Common myeloid progenitor, CD34-positive (primary cell): ENCODE results near the gene NEK5.
"Not testable (repeated sequence)": the region's sequence is repeated elsewhere in the genome, so short reads cannot be mapped to it uniquely, and the experiment has no call there.

Experiments used
- CTCF ChIA-PET: fragments of 350-600 bp; sonication (Branson Sonifier 250); formaldehyde crosslinking; loops from one replicate; lab custom pipeline; 2021; ENCODE audit warnings: antibody characterized with exemption; lab: Charles Lee
- POLR2A ChIA-PET: fragments of 350-600 bp; sonication (Branson Sonifier 250); formaldehyde crosslinking; loops from one replicate; lab custom pipeline; 2021; ENCODE audit warnings: antibody characterized with exemption; lab: Charles Lee
- DNase-seq, 3 donors: peaks; one replicate each; pipeline versions ENCODE4 v3.0.0 to v3.0.0-alpha.2; 2013
- H3K27ac ChIP-seq, 2 experiments: 1 replicate in 1 of 2; 2 replicates in 1 of 2; pipeline ENCODE4 v1.7.0; 2013; ENCODE audit warnings: inconsistent platforms in 2 of 2, low read length in 2 of 2, mild to moderate bottlenecking in 2 of 2, low read depth in 1 of 2, moderate library complexity in 1 of 2; ENCODE audit not compliant: severe bottlenecking in 2 of 2, insufficient read depth in 1 of 2, poor library complexity in 1 of 2
- H3K27me3 ChIP-seq, 5 experiments: replicated peaks in 2 of 5; 1 replicate in 3 of 5; 2 replicates in 2 of 5; pipeline versions ENCODE4 v1.6.1 to v1.7.0; 2013; ENCODE audit warnings: low read length in 4 of 5, mild to moderate bottlenecking in 2 of 5, moderate library complexity in 2 of 5, inconsistent platforms in 1 of 5; ENCODE audit not compliant: insufficient read depth in 5 of 5, control insufficient read depth in 4 of 5
- H3K36me3 ChIP-seq, 4 experiments: 1 replicate in 2 of 4; 2 replicates in 2 of 4; pipeline versions ENCODE4 v1.6.1 to v1.7.0; 2013; ENCODE audit warnings: low read length in 3 of 4, control low read depth in 1 of 4, mild to moderate bottlenecking in 1 of 4; ENCODE audit not compliant: control insufficient read depth in 4 of 4, insufficient read depth in 4 of 4
- H3K4me1 ChIP-seq, 4 experiments: 1 replicate in 3 of 4; 2 replicates in 1 of 4; pipeline versions ENCODE4 v1.6.1 to v1.7.1; 2013; ENCODE audit warnings: low read length in 3 of 4, mild to moderate bottlenecking in 3 of 4, control low read depth in 1 of 4, inconsistent platforms in 1 of 4, moderate library complexity in 1 of 4; ENCODE audit not compliant: control insufficient read depth in 4 of 4, insufficient read depth in 4 of 4; ENCODE audit errors: control extremely low read depth in 1 of 4
- H3K4me3 ChIP-seq, 7 experiments: 1 replicate in 4 of 7; 2 replicates in 3 of 7; pipeline versions ENCODE4 v1.5.1 to v1.7.0; 2013; ENCODE audit warnings: mild to moderate bottlenecking in 7 of 7, low read length in 6 of 7, moderate library complexity in 6 of 7, inconsistent platforms in 2 of 7, low read depth in 2 of 7, control low read depth in 1 of 7; ENCODE audit not compliant: insufficient read depth in 4 of 7, control insufficient read depth in 1 of 7; ENCODE audit errors: extremely low read depth in 1 of 7
- H3K9me3 ChIP-seq, 5 experiments: 1 replicate in 4 of 5; 2 replicates in 1 of 5; pipeline versions ENCODE4 v1.6.1 to v1.7.1; 2013; ENCODE audit warnings: low read length in 4 of 5, mild to moderate bottlenecking in 2 of 5, inconsistent platforms in 1 of 5, low read depth in 1 of 5, moderate library complexity in 1 of 5; ENCODE audit not compliant: control insufficient read depth in 4 of 5, insufficient read depth in 2 of 5; ENCODE audit errors: control extremely low read depth in 1 of 5
- WGBS: methylation state at CpG from one replicate; pipeline ENCODE4 v1.1.5; 2013; ENCODE audit not compliant: insufficient coverage; 5-methylcytosine and 5-hydroxymethylcytosine counted together

NEK5 gene

GRCh38 chr13:52091473-52091872 is 37.4 kb downstream of the NEK5 start:
- no peak overlapping the region for H3K4me3 ChIP-seq
- H3K27ac ChIP-seq: no peak overlapping the region
- no peaks in the 10 kb centered on the region for H3K36me3 ChIP-seq
- H3K27me3 ChIP-seq: no peaks in the 10 kb centered on the region
- DNase-seq: no peak
- H3K4me1 ChIP-seq: no peaks in the 10 kb centered on the region
- 100% methylated on average over 1 of the region's 2 CpGs for WGBS
- H3K9me3 ChIP-seq: peaks cover 0 to 2% (median 0%) of the 10 kb centered on the region in 5 experiments
- POLR2A ChIA-PET: no interaction called here
- CTCF ChIA-PET: no interaction called here

GRCh38 chr13:52085421-52085820 is 43.5 kb downstream of the NEK5 start:
- no peak for DNase-seq
- no peaks in the 10 kb centered on the region for H3K27me3 ChIP-seq
- no peaks in the 10 kb centered on the region for H3K36me3 ChIP-seq
- H3K4me3 ChIP-seq: no peak overlapping the region
- no peak overlapping the region for H3K27ac ChIP-seq
- 88% methylated on average over 1 of the region's 2 CpGs for WGBS
- POLR2A ChIA-PET: no interaction called here
- no peaks in the 10 kb centered on the region for H3K4me1 ChIP-seq
- CTCF ChIA-PET: no interaction called here
- H3K9me3 ChIP-seq: no peaks in the 10 kb centered on the region

GRCh38 chr13:52084981-52085380 is 43.9 kb downstream of the NEK5 start:
- H3K9me3 ChIP-seq, POLR2A ChIA-PET, H3K4me1 ChIP-seq, H3K27ac ChIP-seq, H3K36me3 ChIP-seq, H3K27me3 ChIP-seq, H3K4me3 ChIP-seq, DNase-seq: not testable (repeated sequence)
- WGBS: no CpG with 5 or more reads among the region's 3 CpGs
- CTCF ChIA-PET: interaction anchor here (1.0 kb wide), 1 partner anchor 126 kb away, joined by 3 read pairs; no protein-coding TSS in a partner anchor

GRCh38 chr13:52082601-52083000 is 46.3 kb downstream of the NEK5 start:
- no peak for DNase-seq
- 90% methylated on average over 2 of the region's 4 CpGs for WGBS
- Histone ChIP-seq H3K4me3 (no peak overlapping the region), H3K4me1 (no peaks in the 10 kb centered on the region), H3K27ac (no peak overlapping the region), H3K9me3 (no peaks in the 10 kb centered on the region), H3K27me3 (no peaks in the 10 kb centered on the region), H3K36me3 (no peaks in the 10 kb centered on the region)
- CTCF ChIA-PET: no interaction called here
- POLR2A ChIA-PET: no interaction called here

- CTCF ChIA-PET, H3K9me3 ChIP-seq, H3K4me1 ChIP-seq, H3K27ac ChIP-seq, H3K36me3 ChIP-seq, H3K27me3 ChIP-seq, POLR2A ChIA-PET, DNase-seq, H3K4me3 ChIP-seq: not testable (repeated sequence)
- whole genome bisulfite sequencing: no CpG with 5 or more reads among the region's 36 CpGs
Measured at GRCh38 chr13:52079891-52080290, 49.0 kb downstream of the NEK5 start.

- CTCF ChIA-PET: interaction anchor here (1.5 kb wide), 1 partner anchor 33 kb away, joined by 5 read pairs; no protein-coding TSS in a partner anchor
- H3K4me1 ChIP-seq: no peaks in the 10 kb centered on the region
- peaks cover 3 to 37% (median 13%) of the 10 kb centered on the region in 5 experiments for H3K9me3 ChIP-seq
- POLR2A ChIA-PET: no interaction called here
- no peak overlapping the region for H3K27ac ChIP-seq
- DNase-seq: peak; percentile 14 to 54 (median 47)
- no peak overlapping the region for H3K4me3 ChIP-seq
- 80% methylated on average over 1 of the region's 1 CpG for WGBS
- no peaks in the 10 kb centered on the region for H3K36me3 ChIP-seq
- H3K27me3 ChIP-seq: no peaks in the 10 kb centered on the region
Measured at GRCh38 chr13:52070929-52071523, 57.8 kb downstream of the NEK5 start.

GRCh38 chr13:52067237-52067636 is 61.6 kb downstream of the NEK5 start:
- ChIA-PET POLR2A (no interaction called here), CTCF (no interaction called here)
- peaks cover 7 to 46% (median 13%) of the 10 kb centered on the region in 5 experiments for H3K9me3 ChIP-seq
- no peaks in the 10 kb centered on the region for H3K36me3 ChIP-seq
- DNase-seq: peak; percentile 36 to 71 (median 57)
- no peaks in the 10 kb centered on the region for H3K27me3 ChIP-seq
- no peaks in the 10 kb centered on the region for H3K4me1 ChIP-seq
- H3K4me3 ChIP-seq: no peak overlapping the region
- H3K27ac ChIP-seq: no peak overlapping the region
